MCF 10A (cell line): Measurements from ENCODE around the gene HAUS5. TPM values are rescaled to one million over a fixed set of nuclear protein-coding genes. Genes with fewer than 3 reads are reported as not detected.

ENCODE experiments used
- BruUV-seq: library from RNA; stranded (reverse); fragments of 400-500 nt; replicated peaks from 2 replicates; lab custom pipeline; 2021; lab: Mats Ljungman, UMichigan
- CTCF ChIA-PET: fragments of 300-600 bp; sonication (Branson Sonifier 250); formaldehyde crosslinking; extraction: SDS; loops from one replicate; lab custom pipeline; 2021; ENCODE audit warnings: antibody characterized with exemption, inconsistent platforms; lab: Yijun Ruan, JAX
- POLR2A ChIA-PET: fragments of 300-600, 350-650 bp; sonication (Branson Sonifier 250); formaldehyde crosslinking; extraction: SDS; loops from one replicate; lab custom pipeline; 2020; ENCODE audit warnings: antibody characterized with exemption, inconsistent platforms; lab: Yijun Ruan, JAX
- DNase-seq: peaks from one replicate; pipeline ENCODE4 v3.0.0-alpha.2; 2018; ENCODE audit not compliant: unreplicated experiment
- H3K27ac Mint-ChIP-seq: one replicate; pipeline ENCODE4 v1.8.0; 2022; ENCODE audit warnings: mild to moderate bottlenecking, low read depth, mixed read lengths; ENCODE audit not compliant: unreplicated experiment
- H3K27me3 Mint-ChIP-seq: one replicate; pipeline ENCODE4 v1.8.0; 2022; ENCODE audit warnings: mixed read lengths; ENCODE audit not compliant: insufficient read depth, unreplicated experiment
- H3K36me3 Mint-ChIP-seq: one replicate; pipeline ENCODE4 v1.8.0; 2022; ENCODE audit warnings: mild to moderate bottlenecking, moderate library complexity, mixed read lengths; ENCODE audit not compliant: insufficient read depth, unreplicated experiment
- H3K4me1 Mint-ChIP-seq: one replicate; pipeline ENCODE4 v1.8.0; 2022; ENCODE audit warnings: mixed read lengths; ENCODE audit not compliant: insufficient read depth, unreplicated experiment
- H3K4me3 Mint-ChIP-seq: one replicate; pipeline ENCODE4 v1.8.0; 2022; ENCODE audit warnings: mild to moderate bottlenecking, moderate library complexity, mixed read lengths; ENCODE audit not compliant: unreplicated experiment
- H3K9me3 Mint-ChIP-seq: one replicate; pipeline ENCODE4 v1.8.0; 2022; ENCODE audit warnings: mixed read lengths; ENCODE audit not compliant: unreplicated experiment
- CTCF ChIP-seq: fragments of 200-600 bp; IDR thresholded peaks from one replicate; pipeline ENCODE4 v1.8.0; 2022; ENCODE audit warnings: antibody characterized with exemption, mild to moderate bottlenecking; ENCODE audit not compliant: unreplicated experiment
- intact Hi-C: fragments of 100-400 bp; cut with micrococcal nuclease; formaldehyde crosslinking; loops from 2 replicates; pipeline ENCODE4 v1.14.1; 2022
- total RNA-seq: library from RNA; stranded (reverse); gene quantifications from 2 replicates; pipeline ENCODE4 v1.2.3, GENCODE V29; 2022

Gene HAUS5
- total RNA-seq, 1 experiment from 2014 or later: 10.6 TPM

GRCh38 chr19:35639863-35640262, 27.3 kb downstream of the HAUS5 start:
- H3K27ac Mint-ChIP-seq: no peak overlapping the region
- H3K36me3 Mint-ChIP-seq: peaks cover 30% of the 10 kb centered on the region
- intact Hi-C loops: no loop called here
- no peak for DNase-seq
- CTCF ChIA-PET: no interaction called here
- POLR2A ChIA-PET: interaction anchor here (1.1 to 1.2 kb wide), 2 partner anchors 9 to 10 kb away, joined by 3 to 5 read pairs; no protein-coding TSS in a partner anchor
- H3K9me3 Mint-ChIP-seq: no peaks in the 10 kb centered on the region
- no TSS peak for BruUV-seq
- H3K4me3 Mint-ChIP-seq: no peak overlapping the region
- peaks cover 8% of the 10 kb centered on the region for H3K4me1 Mint-ChIP-seq
- no peaks in the 10 kb centered on the region for H3K27me3 Mint-ChIP-seq
- TF ChIP-seq CTCF: no peak

DNA sequence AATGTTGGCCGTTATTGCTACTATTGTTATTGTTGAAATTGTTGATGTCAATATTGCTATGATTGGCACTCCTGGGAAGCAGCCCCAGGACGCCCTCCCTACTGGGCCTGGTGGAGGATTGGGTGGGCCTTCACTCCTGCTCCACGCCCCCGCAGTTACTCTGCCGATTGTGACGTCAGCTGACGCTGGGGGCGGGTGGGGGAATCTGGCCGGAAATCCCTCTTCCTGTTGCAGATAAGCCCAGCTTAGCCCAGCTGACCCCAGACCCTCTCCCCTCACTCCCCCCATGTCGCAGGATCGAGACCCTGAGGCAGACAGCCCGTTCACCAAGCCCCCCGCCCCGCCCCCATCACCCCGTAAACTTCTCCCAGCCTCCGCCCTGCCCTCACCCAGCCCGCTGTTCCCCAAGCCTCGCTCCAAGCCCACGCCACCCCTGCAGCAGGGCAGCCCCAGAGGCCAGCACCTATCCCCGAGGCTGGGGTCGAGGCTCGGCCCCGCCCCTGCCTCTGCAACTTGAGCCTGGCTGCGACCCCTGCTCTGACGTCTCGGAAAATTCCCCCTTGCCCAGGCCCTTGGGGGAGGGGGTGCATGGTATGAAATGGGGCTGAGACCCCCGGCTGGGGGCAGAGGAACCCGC, 29.1 kb downstream of the HAUS5 start, which contains the start of gene ETV2:
ETV2 (plus strand) TSS at position 231 of the 637 bp plus-strand sequence. CDS start 716 bp downstream, outside the sequence.
- Mint-ChIP-seq H3K27ac (no peak within 1 kb of the TSS), H3K36me3 (peaks cover 14% of the 10 kb centered on the region), H3K4me3 (peak within 1 kb of the TSS; percentile 76), H3K4me1 (peaks cover 13% of the 10 kb centered on the region), H3K9me3 (no peaks in the 10 kb centered on the region), H3K27me3 (no peaks in the 10 kb centered on the region)
- no peak for TF ChIP-seq CTCF
- CTCF ChIA-PET: interaction anchor here (0.6 kb wide), 1 partner anchor 1141 kb away, joined by 3 read pairs; no protein-coding TSS in a partner anchor
- intact Hi-C loops: loop anchor here (2.0 kb wide), 1 partner anchor 131 kb away; no protein-coding TSS in a partner anchor
- BruUV-seq: no TSS peak
- POLR2A ChIA-PET: interaction anchor here (3.5 kb wide), 1 partner anchor 13 kb away, joined by 24 read pairs; the partner anchor contains the start of gene RBM42
- DNase-seq: no peak

- H3K9me3 Mint-ChIP-seq: no peaks in the 10 kb centered on the region
- no peak for TF ChIP-seq CTCF
- H3K27me3 Mint-ChIP-seq: no peaks in the 10 kb centered on the region
- H3K4me3 Mint-ChIP-seq: peak overlapping the region; percentile 76
- POLR2A ChIA-PET: interaction anchor here (1.1 to 3.5 kb wide), 2 partner anchors 13 to 18 kb away, joined by 4 to 24 read pairs; partner anchors contain the start of gene RBM42
- intact Hi-C loops: loop anchor here (2.0 kb wide), 1 partner anchor 132 kb away; no protein-coding TSS in a partner anchor
- BruUV-seq: no TSS peak
- peaks cover 14% of the 10 kb centered on the region for H3K36me3 Mint-ChIP-seq
- peaks cover 13% of the 10 kb centered on the region for H3K4me1 Mint-ChIP-seq
- no peak for DNase-seq
- no peak overlapping the region for H3K27ac Mint-ChIP-seq
- CTCF ChIA-PET: interaction anchor here (0.6 kb wide), 1 partner anchor 1141 kb away, joined by 3 read pairs; no protein-coding TSS in a partner anchor
Measured at GRCh38 chr19:35642312-35642711, 29.8 kb downstream of the HAUS5 start.

- no peak for TF ChIP-seq CTCF
- DNase-seq: no peak
- POLR2A ChIA-PET: interaction anchor here (0.5 to 3.5 kb wide), 5 partner anchors 11 to 87 kb away, joined by 3 to 24 read pairs (median 4); partner anchors contain the start of gene RBM42
- H3K27ac Mint-ChIP-seq: no peak overlapping the region
- CTCF ChIA-PET: interaction anchor here (0.6 to 0.8 kb wide), 2 partner anchors 8 to 372 kb away, joined by 3 read pairs; no protein-coding TSS in a partner anchor
- no peaks in the 10 kb centered on the region for H3K9me3 Mint-ChIP-seq
- peaks cover 13% of the 10 kb centered on the region for H3K4me1 Mint-ChIP-seq
- peak overlapping the region; percentile 76 for H3K4me3 Mint-ChIP-seq
- no peaks in the 10 kb centered on the region for H3K27me3 Mint-ChIP-seq
- BruUV-seq: no TSS peak
- H3K36me3 Mint-ChIP-seq: peaks cover 13% of the 10 kb centered on the region
- intact Hi-C loops: loop anchor here (2.0 kb wide), 1 partner anchor 132 kb away; no protein-coding TSS in a partner anchor
Measured at GRCh38 chr19:35642798-35643254, 30.3 kb downstream of the HAUS5 start.
